ENCODE results near the gene SIL1. TPM values are rescaled to one million over a fixed set of nuclear protein-coding genes. Genes with fewer than 3 reads are reported as not detected.

Gene SIL1
- total and polyA plus RNA-seq, 2 of the 4 experiments (the other 2 are of a cell fraction): 56.1 to 66.0 TPM

DNA sequence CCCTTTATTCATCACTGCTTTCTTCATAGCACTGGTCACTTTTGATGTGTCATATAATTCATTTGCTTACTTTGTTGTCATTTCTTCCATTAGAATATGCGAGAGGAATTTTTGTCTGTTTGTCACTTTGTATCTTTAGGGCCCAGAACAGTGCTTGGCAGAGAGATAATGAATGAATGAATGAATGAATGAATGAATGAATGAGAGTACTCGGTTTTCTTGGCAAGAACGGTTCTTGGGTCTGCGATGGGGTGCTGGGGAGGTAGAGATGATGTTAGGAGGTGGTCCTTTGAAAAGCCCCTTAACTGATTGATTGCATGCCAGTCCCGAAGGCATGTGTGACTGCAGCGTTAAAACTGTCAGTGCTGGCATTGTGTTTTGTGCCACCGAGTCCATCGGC, 270.6 kb downstream of the SIL1 start:
- Histone ChIP-seq H3K4me2 (ENCODE audit: low read depth, low read length) (no peak overlapping the region), H3K23ac (ENCODE audit: low read depth, low read length) (0 out of 2 replicates have a peak overlapping the region, but pooled peaks have one; percentile 64), H2BK20ac (ENCODE audit: low read depth, low read length) (no peak overlapping the region), H3K9ac (ENCODE audit: low read depth, low read length) (no peak overlapping the region), H3K14ac (replicated peaks; ENCODE audit: low read depth, low read length) (no peak overlapping the region), H4K8ac (ENCODE audit: low read depth in 2 of 2, low read length in 2 of 2) (peak overlapping the region in 1 of 2 experiments; percentile 30; a peak in 2 of 4 replicates), H3K4me1 (ENCODE audit: control insufficient read depth, insufficient read depth, low read length) (no peaks in the 10 kb centered on the region; the same call in 1 of the 2 replicates), H3K9me3 (ENCODE audit: control insufficient read depth, insufficient read depth, low read length) (no peaks in the 10 kb centered on the region), H3K56ac (ENCODE audit: extremely low read depth, insufficient read depth, low read length) (no peak overlapping the region), H3K36me3 (ENCODE audit: control insufficient read depth, insufficient read depth, low read length) (peaks cover 69% of the 10 kb centered on the region), H3K18ac (ENCODE audit: low read depth, low read length) (no peak overlapping the region), H2BK120ac (ENCODE audit: low read depth, low read length) (no peak overlapping the region), H2AK5ac (ENCODE audit: low read depth, low read length) (no peak overlapping the region), H4K91ac (ENCODE audit: insufficient read depth, low read depth, low read length) (no peak overlapping the region), H2AFZ (replicated peaks; ENCODE audit: low read length, poor library complexity) (no peak overlapping the region), H4K20me1 (ENCODE audit: insufficient read depth, low read length) (peaks cover 10% of the 10 kb centered on the region), H3K9me1 (ENCODE audit: insufficient read depth, low read length) (peaks cover 15% of the 10 kb centered on the region), H2BK5ac (ENCODE audit: low read depth, low read length, poor library complexity, severe bottlenecking) (no peak overlapping the region), H3K4ac (ENCODE audit: low read depth, low read length) (no peak overlapping the region), H2AK9ac (replicated peaks; ENCODE audit: low read depth, low read length, poor library complexity) (peak overlapping the region; percentile 25), H2BK15ac (ENCODE audit: low read depth, low read length) (no peak overlapping the region), H3K4me3 (ENCODE audit: insufficient read depth, low read depth, low read length) (no peak overlapping the region), H3K27me3 (ENCODE audit: control insufficient read depth, insufficient read depth, low read length) (no peaks in the 10 kb centered on the region), H3K27ac (ENCODE audit: insufficient read depth, low read length) (no peak overlapping the region), H4K5ac (ENCODE audit: low read depth, low read length) (no peak overlapping the region), H3K79me1 (ENCODE audit: low read depth in 1 of 2, low read length in 2 of 2) (peaks cover 16 to 59% of the 10 kb centered on the region in 2 experiments)
- WGBS, 2 experiments (ENCODE audit: extremely low coverage in 2 of 2, insufficient read length in 1 of 2): 56% methylated on average over 5 of the region's 8 CpGs; no CpG with 5 or more reads in 1 of the 2 experiments
- dilution Hi-C loops (cut with HindIII; ENCODE audit: low sequenced_read_pairs, unreplicated experiment) (no loop called here), intact Hi-C loops (cut with micrococcal nuclease) (no loop called here), in situ Hi-C loops (cut with MboI; ENCODE audit: low sequenced_read_pairs) (no loop called here)
- CTCF ChIA-PET: no interaction called here
- no TSS peak for BruUV-seq (replicated peaks)
- POLR2A ChIA-PET (ENCODE audit: unreplicated experiment): no interaction called here
- DNase-seq: no peak
- no peak for ATAC-seq (ENCODE audit: low read depth)
- TF ChIP-seq MAFK (IDR thresholded peaks at IDR 0.05; ENCODE audit: low read depth, low read length) (no peak), SMC3 (IDR thresholded peaks at IDR 0.05; ENCODE audit: low read depth, low read length) (no peak), ELK1 (IDR thresholded peaks at IDR 0.05; ENCODE audit: borderline replicate concordance, low read depth, low read length) (no peak), NFE2L2 (IDR thresholded peaks at IDR 0.05; ENCODE audit: low read depth, low read length) (no peak), CHD1 (IDR thresholded peaks at IDR 0.05; ENCODE audit: low read depth, low read length) (no peak), FOS (IDR thresholded peaks at IDR 0.05; ENCODE audit: low read depth, low read length) (no peak), RAD21 (IDR thresholded peaks at IDR 0.05; ENCODE audit: low read length) (no peak), BHLHE40 (IDR thresholded peaks at IDR 0.05; ENCODE audit: low read depth, low read length) (no peak), CTCF (conservative IDR thresholded peaks at IDR 0.05; ENCODE audit: low read depth, low read length) (no peak), MXI1 (IDR thresholded peaks at IDR 0.05; ENCODE audit: borderline replicate concordance, low read depth, low read length) (no peak), CEBPB (IDR thresholded peaks at IDR 0.05; ENCODE audit: low read depth, low read length) (no peak), USF2 (IDR thresholded peaks at IDR 0.05; ENCODE audit: low read depth, low read length) (no peak), MAZ (IDR thresholded peaks at IDR 0.05; ENCODE audit: borderline replicate concordance, low read depth, low read length) (no peak), POLR2A (IDR thresholded peaks at IDR 0.05; ENCODE audit: low read depth, low read length) (no peak), RFX5 (IDR thresholded peaks at IDR 0.05; ENCODE audit: low read depth, low read length) (no peak), RCOR1 (IDR thresholded peaks at IDR 0.05; ENCODE audit: insufficient replicate concordance, low read length) (no peak)
